AG09319 (cell line): Measurements from ENCODE around the gene COL4A5.

ENCODE experiments used
- DNase-seq: peaks from one replicate; pipeline ENCODE4 v3.0.0-alpha.2; 2010; ENCODE audit warnings: low read depth; ENCODE audit errors: extremely low read depth
- TF ChIP-seq, protein P1 (sequence below): IDR thresholded peaks from 2 replicates; pipeline ENCODE4 v1.5.1; 2011; ENCODE audit warnings: low read depth, mild to moderate bottlenecking, inconsistent platforms, low read length, moderate library complexity

Gene COL4A5

DNA sequence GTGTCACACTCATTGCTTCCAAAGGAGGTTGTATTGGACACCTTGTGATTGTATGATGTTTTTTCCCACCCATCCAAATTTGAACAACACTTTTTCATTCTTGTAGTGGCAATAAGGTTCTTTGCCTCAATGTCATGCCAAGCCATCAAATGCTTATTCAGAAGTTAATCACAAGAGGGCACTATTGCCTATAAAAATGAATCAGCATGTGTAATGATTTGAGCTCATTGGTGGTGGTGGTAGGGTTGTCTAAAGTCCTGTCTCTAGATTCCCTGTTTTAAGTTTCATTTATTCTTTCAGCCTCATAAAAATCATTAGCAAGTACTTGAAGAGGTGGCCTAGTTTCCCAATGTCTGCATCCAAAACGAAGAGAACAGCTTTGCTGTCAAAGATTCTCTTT, 259.7 kb downstream of the COL4A5 start:
- DNase-seq, result no peak

DNA sequence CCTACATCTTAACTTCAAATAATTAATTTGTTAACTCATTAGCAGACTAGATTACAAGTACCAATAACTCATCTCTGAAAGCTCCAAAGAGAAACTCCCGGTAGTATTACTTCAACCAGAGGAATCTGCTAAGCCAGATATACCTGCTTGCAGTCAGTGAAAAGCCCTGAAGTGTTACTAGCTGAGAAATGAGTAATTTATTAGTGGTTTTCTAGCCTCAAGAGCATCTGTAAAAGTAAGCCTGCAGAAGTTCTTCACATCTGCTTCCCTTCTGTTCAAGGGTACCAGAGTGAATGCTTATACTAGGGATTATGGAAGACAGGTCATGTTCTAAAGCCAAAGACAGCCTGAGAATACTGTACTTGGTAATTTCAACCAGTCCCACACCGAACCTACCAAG, 262.0 kb downstream of the COL4A5 start:
- TF ChIP-seq, protein P1, sequence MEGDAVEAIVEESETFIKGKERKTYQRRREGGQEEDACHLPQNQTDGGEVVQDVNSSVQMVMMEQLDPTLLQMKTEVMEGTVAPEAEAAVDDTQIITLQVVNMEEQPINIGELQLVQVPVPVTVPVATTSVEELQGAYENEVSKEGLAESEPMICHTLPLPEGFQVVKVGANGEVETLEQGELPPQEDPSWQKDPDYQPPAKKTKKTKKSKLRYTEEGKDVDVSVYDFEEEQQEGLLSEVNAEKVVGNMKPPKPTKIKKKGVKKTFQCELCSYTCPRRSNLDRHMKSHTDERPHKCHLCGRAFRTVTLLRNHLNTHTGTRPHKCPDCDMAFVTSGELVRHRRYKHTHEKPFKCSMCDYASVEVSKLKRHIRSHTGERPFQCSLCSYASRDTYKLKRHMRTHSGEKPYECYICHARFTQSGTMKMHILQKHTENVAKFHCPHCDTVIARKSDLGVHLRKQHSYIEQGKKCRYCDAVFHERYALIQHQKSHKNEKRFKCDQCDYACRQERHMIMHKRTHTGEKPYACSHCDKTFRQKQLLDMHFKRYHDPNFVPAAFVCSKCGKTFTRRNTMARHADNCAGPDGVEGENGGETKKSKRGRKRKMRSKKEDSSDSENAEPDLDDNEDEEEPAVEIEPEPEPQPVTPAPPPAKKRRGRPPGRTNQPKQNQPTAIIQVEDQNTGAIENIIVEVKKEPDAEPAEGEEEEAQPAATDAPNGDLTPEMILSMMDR, result no peak

More for the DNA sequence above, 259.7 kb downstream of the COL4A5 start:
- TF ChIP-seq, protein P1, result peak; percentile 40

DNA sequence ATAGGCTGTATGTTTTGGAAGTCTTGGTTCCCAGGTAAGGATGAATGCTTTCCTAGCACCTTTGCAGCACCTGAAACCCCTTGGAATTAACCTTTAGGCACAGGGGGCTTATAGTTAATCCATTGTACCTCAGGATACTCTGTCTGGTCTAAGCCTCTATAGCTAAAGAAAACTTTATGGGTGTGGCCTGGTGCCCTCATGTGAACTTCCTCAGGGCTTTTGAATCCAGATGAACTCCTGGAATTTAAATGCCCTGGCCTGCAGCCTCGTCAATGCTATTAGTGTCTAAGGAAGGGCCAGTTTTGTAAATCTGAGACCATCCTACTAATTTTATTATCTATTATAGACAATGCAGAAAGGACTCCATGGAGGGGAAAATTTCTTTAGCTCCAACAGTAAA, 262.9 kb downstream of the COL4A5 start:
- no peak for DNase-seq
- TF ChIP-seq, protein P1, result no peak

More for the DNA sequence above, 262.0 kb downstream of the COL4A5 start:
- DNase-seq, result no peak

DNA sequence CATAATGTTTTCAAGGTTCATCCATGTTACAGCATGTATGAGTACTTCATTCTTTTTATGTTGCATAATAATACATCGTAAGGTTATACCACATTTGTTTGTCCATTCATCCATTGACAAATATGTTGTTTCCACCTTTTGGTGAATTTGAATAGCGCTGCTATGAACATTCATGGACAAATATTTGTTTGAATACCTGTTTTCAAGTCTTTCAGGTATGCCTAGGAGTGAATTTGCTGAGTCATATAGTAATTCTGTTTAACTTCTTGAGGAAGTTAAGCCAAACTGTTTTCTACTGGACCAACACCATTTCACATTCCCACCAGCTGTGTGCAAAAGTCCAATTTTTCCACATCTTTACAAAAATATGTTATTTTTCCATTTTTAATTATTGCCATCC, 265.2 kb downstream of the COL4A5 start:
- TF ChIP-seq, protein P1, result no peak
- no peak for DNase-seq

DNA sequence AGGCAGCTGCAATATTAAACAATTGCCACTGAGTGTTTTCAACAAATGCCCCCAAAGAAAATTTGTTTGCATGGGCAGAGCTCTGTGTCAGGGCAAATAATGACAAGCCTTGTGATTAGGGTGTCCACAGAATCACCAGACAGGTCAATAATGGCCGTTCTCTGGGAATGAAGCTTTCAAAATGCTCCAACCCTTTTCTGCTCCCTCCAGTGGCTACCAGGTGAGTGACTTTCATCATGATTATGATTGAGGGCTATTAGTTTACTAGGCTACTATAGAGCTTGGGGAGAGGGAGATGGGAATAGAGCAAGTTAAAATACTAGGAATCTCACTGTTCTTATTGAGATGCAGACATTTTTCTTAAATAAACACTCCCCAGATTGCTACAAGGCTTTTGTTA, 273.2 kb downstream of the COL4A5 start:
- TF ChIP-seq, protein P1, result no peak
- DNase-seq, result no peak

DNA sequence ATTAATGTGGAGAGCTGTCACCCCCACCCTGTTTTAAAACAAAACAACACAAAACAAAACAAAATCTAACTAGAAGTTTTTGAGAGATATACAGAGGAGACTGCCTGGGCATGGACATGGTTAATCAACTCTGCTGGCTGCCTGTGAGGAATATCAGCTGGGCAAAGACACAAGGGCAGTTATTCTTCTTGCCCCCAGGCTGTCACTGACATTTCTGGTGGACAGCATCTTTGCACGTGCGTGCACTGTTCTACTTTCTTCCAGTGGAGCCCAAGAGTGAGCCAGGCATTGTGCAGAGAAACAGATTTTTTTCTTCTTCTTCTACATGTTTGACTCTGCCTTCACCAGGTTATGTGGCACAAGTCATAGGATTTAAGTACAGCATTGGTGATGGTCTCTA, 282.9 kb downstream of the COL4A5 start:
- DNase-seq, result no peak
- TF ChIP-seq, protein P1, result no peak

DNA sequence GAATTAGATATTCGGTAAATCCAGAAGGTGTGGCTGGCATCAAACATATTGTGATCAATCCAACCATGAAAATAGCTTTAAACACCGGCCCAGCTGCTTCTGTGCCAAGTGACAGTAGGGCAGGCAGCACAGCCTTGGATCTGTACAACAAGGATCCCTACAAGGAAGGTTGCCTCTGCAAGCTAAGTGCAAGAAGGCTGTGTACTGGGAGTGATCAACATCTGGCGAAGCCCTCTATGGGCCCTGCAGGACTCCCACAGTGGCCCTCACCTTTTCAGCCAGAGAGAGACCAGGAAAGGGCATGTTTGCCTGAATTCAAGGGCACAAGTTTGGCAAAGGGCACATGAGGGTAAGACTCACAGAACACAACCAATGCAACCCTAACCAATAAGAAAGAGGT, 287.1 kb downstream of the COL4A5 start:
- DNase-seq, result no peak
- TF ChIP-seq, protein P1, result no peak

DNA sequence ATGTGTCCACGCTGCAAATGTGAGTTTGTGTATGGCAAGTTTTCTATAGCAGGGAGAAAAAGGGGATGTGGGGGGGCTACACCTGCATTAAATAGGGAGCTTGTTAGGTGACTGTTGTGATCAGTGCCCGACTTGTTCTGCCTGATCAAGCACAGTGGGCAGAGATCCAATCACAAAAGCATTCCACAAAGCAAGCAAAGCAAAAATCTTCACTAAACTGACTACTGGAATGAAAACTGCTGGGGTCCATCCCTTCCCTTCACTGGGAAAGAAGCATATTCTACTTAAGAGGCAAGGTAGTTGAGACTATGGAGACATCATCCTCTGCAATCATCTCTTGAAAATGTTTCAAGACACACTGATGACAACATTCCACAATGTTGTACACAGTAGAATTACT, 291.5 kb downstream of the COL4A5 start:
- no peak for DNase-seq
- TF ChIP-seq, protein P1, result no peak
